Inflammatory macrophage (primary cell): ENCODE results near the gene ABRACL.

ENCODE experiments used
- DNase-seq, 2 donors: peaks; one replicate each; pipeline ENCODE4 v3.0.0-alpha.2; 2020 to 2022

The ABRACL gene

DNA sequence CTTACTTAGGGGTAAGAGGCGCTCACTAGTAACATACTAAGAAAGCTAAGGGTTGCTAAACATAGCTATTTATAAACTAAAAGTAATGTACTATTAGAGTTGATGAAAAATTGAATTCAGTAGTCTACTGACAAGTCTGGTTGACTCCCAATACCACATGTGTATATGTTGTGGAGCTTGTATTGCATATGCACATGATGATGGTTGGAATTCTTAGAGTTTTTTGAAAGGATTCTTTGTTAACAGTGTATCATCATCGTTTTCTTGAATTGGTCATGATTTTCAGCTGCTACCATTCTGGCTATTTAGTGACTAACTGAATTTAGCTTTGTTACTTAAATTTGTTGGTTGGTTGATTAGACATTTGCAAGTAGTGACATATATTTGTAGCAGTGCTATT, 27.2 kb downstream of the ABRACL start:
- no peak for DNase-seq

DNA sequence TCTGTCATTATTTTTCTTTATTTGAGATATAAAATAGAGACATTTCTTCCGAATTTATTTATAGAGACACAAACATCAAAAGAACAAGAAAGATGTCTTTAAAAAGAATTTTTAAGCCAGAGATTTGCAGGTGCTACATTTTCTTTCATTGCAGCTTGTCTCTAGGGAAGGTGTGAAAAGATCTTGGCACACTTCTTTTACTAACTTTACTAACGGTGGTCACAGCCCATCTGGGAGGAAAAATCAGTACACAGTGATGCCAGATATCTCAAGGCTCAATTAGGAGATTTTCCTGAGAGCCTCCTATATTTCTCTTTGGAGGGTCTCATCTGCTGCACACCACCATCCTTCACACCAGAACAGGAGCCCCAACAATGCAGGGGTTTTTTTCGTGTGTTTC, 29.5 kb downstream of the ABRACL start:
- DNase-seq: no peak

DNA sequence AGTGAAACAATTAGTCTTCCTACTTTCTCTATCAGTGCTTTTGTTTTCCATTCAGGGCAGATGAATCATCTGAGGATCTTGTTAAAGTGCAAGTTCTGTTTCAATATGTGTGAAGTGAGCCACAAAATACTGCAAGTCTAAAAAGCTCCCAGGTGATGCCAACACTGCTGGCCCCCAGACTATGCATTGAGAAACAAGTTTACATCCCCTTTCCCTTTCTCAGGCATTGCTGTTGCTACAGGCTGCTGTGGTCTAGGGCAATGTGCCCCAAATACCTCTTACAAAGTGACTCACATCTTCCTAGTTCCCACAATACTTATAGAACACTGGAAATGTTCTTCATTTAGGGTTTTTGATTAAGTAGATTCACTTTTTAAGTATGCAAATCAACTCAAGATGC, 31.8 kb downstream of the ABRACL start:
- peak in 1 of 2 donors; percentile 8 for DNase-seq

DNA sequence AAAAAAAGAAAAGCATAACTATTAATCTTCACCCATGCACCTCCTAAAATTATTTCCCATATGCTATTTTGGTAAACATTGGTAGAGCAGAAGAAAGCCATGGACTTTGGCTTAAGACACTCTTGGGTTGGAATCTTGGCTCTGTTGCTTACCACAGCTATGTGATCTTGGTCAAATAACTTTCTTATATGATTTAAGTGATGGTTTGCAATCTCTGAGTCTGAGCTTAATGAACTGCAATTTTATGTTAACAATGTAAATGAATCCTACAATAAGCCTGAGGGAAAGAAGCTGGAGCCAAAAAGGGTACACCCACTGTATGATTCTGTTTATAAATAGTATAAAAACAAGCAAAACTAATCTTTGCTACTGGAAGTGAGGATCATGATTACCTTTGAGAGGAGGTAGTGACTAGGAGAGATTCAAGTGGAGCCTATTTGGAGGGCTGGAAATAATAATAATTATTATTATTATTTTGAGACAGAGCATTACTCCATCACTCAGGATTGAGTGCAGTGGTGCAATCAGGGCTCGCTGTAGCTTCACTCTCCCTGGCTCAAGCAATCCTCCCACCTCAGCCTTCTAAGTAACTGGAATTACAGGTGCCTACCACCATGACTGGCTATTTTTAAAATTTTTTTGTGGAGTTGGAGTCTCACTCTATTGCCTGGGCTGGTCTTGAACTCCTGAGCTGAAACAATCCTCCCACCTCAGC, 34.5 kb downstream of the ABRACL start:
- DNase-seq: no peak

DNA sequence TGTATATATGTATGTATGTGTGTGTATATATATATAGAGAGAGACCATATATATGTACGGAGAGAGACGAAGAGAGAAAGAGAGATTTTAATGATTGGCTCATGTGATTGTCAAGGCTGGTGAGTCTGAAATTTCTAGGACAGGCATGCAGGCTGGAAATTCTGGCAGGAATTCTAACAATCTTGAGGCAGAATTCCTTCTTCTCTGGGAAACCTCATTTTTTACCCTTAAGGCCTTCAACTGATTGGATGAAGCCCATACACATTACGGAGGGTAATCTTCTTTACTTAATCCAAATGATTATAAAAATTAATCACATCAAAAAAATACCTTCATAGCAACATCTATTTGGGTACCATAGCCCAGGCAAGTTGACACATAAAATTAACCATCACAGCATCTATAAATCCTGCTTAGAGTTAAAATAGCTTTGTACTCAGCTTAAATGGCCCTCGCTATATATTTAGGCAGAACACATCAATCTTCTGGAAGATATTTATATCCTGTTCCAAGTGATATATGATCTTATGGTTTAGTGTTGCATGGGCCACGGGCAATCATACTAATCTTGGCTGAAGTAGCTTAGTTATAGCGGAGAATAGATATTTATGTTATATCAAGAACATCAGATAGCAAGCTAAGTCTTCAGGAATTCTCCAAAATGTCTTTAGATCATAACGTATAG, 36.6 kb downstream of the ABRACL start:
- no peak for DNase-seq

DNA sequence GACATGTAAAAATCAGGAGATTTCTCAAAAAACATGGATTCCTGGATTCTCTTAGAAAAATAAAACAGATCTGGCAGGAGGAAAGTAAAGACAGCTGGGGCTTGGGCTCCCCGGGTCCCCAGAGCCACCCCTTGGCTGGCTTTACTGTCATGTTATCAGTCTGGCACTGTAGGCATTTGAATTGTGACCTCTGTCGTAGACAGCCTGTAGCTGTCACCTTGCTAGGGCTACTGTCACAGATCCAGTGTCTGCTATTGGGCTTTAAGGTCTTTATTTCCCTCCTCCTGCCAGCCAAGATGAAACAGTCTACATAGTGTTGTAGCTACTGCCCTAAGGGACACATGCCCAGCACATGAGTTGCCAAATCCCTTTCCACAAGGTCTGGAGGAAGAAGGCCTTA, 37.5 kb downstream of the ABRACL start:
- no peak for DNase-seq

DNA sequence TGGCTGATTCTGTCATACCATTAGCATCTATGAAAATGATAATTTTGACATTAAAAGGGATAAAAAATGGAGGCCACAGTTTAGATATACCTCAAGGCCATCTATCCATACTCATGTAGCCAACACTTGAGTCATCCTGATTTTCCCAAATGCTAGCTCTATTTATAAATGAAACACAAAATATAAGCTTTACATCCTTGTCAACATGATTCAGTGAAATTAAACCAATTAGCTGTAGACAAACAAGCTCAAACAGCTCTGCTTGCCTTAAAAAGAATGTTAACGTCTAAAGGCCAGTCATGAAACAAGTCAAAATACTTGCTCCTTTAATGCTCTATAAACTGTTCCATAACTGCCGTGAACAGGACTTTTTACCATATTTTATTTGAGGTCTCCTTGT, 40.3 kb downstream of the ABRACL start:
- no peak for DNase-seq

DNA sequence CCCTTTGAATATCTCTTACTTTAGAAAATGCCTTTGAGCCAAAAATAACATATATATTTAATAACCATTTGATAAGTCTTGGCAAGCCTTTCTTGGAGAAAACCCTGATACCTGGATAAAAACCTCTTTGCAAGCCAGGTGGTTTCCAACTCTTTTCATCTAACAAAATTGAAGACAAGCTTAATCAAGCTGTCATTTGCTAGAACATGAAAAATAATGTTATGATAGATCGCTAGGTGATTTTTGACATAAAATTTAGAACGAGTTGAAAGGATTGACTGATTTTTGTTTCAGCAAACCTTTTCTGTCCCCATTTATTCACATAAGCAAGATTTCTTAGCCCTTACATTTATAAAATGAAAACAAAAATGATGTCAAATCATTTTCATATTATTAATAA, 44.6 kb downstream of the ABRACL start:
- no peak for DNase-seq

DNA sequence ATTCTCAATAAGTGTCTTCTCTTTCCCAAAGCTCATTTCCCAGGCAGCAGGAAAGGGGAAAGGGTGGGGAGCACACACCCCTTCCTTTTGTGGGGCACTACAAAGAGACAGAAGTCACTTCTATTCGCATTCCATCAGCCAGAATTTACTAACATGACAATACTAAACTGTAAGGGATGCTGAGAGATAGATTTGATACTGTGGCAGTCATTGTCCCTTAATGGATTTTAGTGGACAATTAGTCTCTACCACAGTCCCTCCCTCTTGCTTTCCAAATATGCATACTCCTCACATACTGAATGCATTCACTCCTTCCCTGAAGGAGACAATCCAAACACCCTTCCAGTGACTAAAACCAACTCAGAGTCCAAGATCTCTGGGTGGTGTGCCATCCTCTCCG, 50.5 kb downstream of the ABRACL start:
- DNase-seq: no peak

DNA sequence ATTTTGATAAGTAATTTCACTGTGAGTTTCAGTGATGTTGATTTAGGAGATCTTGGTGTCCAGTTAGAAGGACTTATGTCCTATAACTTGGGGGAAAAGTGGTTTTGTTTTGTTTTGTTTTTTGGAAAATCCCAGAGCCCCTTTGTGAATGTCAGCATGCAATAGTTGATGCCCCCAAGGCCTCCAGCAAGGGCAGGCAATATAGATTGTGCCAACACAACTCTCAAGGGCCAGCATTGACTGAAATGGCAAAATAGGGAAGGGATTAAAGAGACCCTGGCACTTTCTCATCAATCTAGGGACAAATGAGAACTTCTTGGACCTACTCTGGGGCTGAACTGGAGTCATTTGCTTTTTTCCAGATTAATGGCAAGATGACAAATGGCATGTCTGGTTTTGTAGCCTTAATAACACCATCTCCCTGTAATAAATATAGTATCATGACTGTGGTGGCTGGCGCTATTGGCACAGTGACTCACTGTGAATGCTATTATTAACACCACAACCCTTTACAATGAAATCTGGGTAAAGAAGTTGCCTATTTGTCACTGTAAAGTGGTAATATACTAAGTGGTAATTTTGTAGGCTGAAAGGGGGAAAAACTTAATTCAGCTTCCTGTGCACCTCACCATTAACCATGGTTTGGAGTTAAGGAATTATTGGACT, 51.8 kb downstream of the ABRACL start:
- DNase-seq: no peak

DNA sequence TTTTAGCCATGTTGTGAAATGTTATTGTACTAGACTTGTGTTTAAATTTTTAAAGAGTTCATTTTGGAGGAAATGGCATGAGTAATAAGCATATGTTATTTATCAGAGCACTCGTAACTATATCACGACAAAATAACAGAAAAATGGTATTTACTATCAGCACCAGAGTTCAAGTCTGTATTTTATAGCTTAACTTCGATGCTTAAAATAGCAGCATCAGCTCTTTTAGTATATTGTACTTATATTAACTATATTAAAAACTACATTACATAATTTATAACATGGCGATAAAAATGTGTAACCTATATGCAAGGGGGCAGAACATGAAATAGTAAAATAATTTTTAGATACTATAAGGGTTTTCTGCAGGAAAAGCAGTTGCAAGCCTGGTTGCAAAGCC, 52.9 kb downstream of the ABRACL start:
- DNase-seq: no peak

DNA sequence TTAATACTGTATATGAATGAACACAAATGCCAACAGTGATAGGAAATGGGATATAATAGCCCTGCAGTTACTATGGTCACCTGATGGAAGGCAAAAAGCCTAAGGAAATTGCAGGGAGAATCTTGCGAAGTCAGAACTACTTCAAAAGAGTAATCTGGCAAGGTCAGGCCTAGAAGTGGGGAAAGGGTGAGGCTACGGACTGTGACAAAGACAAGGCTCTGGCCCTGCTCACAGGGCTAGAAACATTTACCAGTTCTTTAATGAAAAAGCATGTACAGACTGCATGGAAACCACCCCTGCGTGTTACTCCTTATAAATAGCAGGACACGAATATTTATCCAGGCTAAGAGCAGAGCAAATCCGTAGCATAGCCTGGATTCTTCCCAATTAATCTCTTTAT, 53.8 kb downstream of the ABRACL start:
- no peak for DNase-seq

DNA sequence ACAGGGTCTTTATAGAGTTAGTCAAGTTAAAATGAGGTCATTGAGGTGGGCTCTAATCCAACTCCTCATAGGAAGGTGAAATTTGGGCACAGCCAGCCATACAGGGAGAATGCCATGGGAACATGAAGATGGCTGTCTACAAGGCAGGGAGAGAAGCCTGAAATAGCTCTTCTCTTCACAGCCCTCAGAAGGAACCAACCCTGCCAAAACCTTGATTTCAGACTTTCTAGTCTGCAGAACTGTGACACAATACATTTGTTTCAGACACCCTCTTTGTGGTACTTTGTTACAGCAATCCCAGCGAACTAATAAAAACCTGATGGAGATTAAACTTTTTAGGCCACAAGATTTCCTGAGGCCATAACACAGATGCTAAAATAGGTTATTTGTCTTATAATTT, 63.3 kb downstream of the ABRACL start:
- DNase-seq: no peak
